Mesothelial cell of epicardium (in vitro differentiated cells): Measurements from ENCODE around the gene SH3PXD2B. TPM values are rescaled to one million over a fixed set of nuclear protein-coding genes. Genes with fewer than 3 reads are reported as not detected.

Source experiments
- DNase-seq, 2 experiments: peaks; one replicate each; pipeline ENCODE4 v3.0.0; 2021; ENCODE audit warnings: low spot score in 2 of 2; ENCODE audit not compliant: unreplicated experiment in 2 of 2
- H3K27ac Mint-ChIP-seq: 2 replicates; pipeline ENCODE4 v1.8.0; 2021; ENCODE audit warnings: mixed read lengths
- H3K27me3 Mint-ChIP-seq: 2 replicates; pipeline ENCODE4 v1.8.0; 2021; ENCODE audit warnings: low read depth, mixed read lengths
- H3K36me3 Mint-ChIP-seq: 2 replicates; pipeline ENCODE4 v1.8.0; 2021; ENCODE audit warnings: mixed read lengths
- H3K4me1 Mint-ChIP-seq: 2 replicates; pipeline ENCODE4 v1.8.0; 2021; ENCODE audit warnings: mixed read lengths
- H3K4me3 Mint-ChIP-seq: 2 replicates; pipeline ENCODE4 v1.8.0; 2021; ENCODE audit warnings: mild to moderate bottlenecking, moderate library complexity, mixed read lengths
- H3K9me3 Mint-ChIP-seq: 2 replicates; pipeline ENCODE4 v1.8.0; 2021; ENCODE audit warnings: mixed read lengths
- CTCF ChIP-seq: fragments of 200-600 bp; sonication (generic); IDR thresholded peaks from one replicate; pipeline ENCODE4 v1.5.0; 2021; ENCODE audit warnings: antibody characterized with exemption; ENCODE audit not compliant: unreplicated experiment
- total RNA-seq: library from RNA; stranded (reverse); gene quantifications from 3 replicates; pipeline ENCODE4 v1.2.1, GENCODE V29; 2021

The SH3PXD2B gene
- total RNA-seq, 1 donor from 2014 or later = 68.9 TPM

DNA sequence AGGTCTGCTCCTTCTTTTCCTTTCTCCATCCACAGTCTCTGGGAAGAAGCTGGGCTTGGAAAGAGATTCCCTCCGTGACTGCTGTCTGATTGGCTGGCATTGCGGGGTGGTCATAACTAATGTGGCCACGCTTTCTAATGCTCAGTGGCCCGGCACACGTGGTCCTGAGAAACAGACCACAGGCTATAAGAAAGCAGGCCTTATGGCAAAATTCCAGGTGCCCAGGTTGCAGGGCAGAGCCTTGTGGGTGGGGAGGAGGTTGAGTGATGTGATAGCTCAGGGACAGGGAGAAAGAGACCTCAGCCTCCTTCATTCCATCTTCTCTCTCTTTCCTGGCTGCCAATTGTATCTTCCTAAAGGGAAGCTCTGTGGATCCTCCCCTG is 5.4 kb upstream of the SH3PXD2B start:
- no peak for DNase-seq
- H3K4me1 Mint-ChIP-seq = peaks cover 15% of the 10 kb centered on the region
- H3K36me3 Mint-ChIP-seq = peaks cover 7% of the 10 kb centered on the region
- H3K27me3 Mint-ChIP-seq = no peaks in the 10 kb centered on the region
- TF ChIP-seq CTCF = no peak
- H3K27ac Mint-ChIP-seq = no peak overlapping the region
- peaks cover 13% of the 10 kb centered on the region for H3K9me3 Mint-ChIP-seq
- H3K4me3 Mint-ChIP-seq = no peak overlapping the region

- H3K27ac Mint-ChIP-seq = no peak overlapping the region
- peaks cover 11% of the 10 kb centered on the region for H3K9me3 Mint-ChIP-seq
- H3K36me3 Mint-ChIP-seq = peaks cover 7% of the 10 kb centered on the region
- no peaks in the 10 kb centered on the region for H3K27me3 Mint-ChIP-seq
- TF ChIP-seq CTCF = no peak
- no peak overlapping the region for H3K4me3 Mint-ChIP-seq
- DNase-seq = no peak
- peaks cover 17% of the 10 kb centered on the region for H3K4me1 Mint-ChIP-seq
These were observed 4.9 kb upstream of the SH3PXD2B start for GRCh38 chr5:172458976-172459782.

- no peak for TF ChIP-seq CTCF
- Mint-ChIP-seq H3K9me3 (no peaks in the 10 kb centered on the region), H3K27ac (peak overlapping the region; percentile 84), H3K4me1 (peaks cover 33% of the 10 kb centered on the region), H3K4me3 (peak overlapping the region; percentile 80), H3K27me3 (no peaks in the 10 kb centered on the region), H3K36me3 (no peaks in the 10 kb centered on the region)
- DNase-seq = no peak
These were observed 1.9 kb upstream of the SH3PXD2B start for GRCh38 chr5:172456076-172456722.

GRCh38 chr5:172455511-172456061 is 1.3 kb upstream of the SH3PXD2B start:
- Mint-ChIP-seq H3K27ac (peak overlapping the region; percentile 84), H3K4me3 (peak overlapping the region; percentile 80), H3K27me3 (no peaks in the 10 kb centered on the region), H3K4me1 (peaks cover 37% of the 10 kb centered on the region), H3K36me3 (no peaks in the 10 kb centered on the region), H3K9me3 (no peaks in the 10 kb centered on the region)
- no peak for DNase-seq
- TF ChIP-seq CTCF = no peak

- peaks cover 37% of the 10 kb centered on the region for H3K4me1 Mint-ChIP-seq
- peak overlapping the region; percentile 80 for H3K4me3 Mint-ChIP-seq
- H3K27me3 Mint-ChIP-seq = no peaks in the 10 kb centered on the region
- no peak for DNase-seq
- no peaks in the 10 kb centered on the region for H3K36me3 Mint-ChIP-seq
- no peak for TF ChIP-seq CTCF
- no peaks in the 10 kb centered on the region for H3K9me3 Mint-ChIP-seq
- H3K27ac Mint-ChIP-seq = peak overlapping the region; percentile 93
These were observed 709 bp upstream of the SH3PXD2B start for GRCh38 chr5:172455087-172455381.
